T47D (cell line): Measurements from ENCODE around the gene GP1BB.

ENCODE experiments used
- DNase-seq, 2 experiments: peaks; one replicate each; pipeline versions ENCODE4 v3.0.0 to v3.0.0-alpha.2; 2011 to 2012; ENCODE audit warnings: low read depth in 1 of 2, low spot score in 1 of 2
- JUND ChIP-seq: IDR thresholded peaks from 2 replicates; pipeline ENCODE4 v1.6.1; 2012; ENCODE audit warnings: low read depth
- in situ Hi-C: cut with HindIII; loops from 2 replicates; pipeline ENCODE4 v1.10.0; 2016; ENCODE audit warnings: low sequenced_read_pairs, low pct_unique_long_range_greater_than_20kb

GP1BB gene

GRCh38 chr22:19700790-19701419, 22.4 kb upstream of the GP1BB start:
- in situ Hi-C loops, result no loop called here
- DNase-seq, result no peak
- no peak for TF ChIP-seq JUND

GRCh38 chr22:19701420-19702145, 21.8 kb upstream of the GP1BB start:
- TF ChIP-seq JUND, result no peak
- DNase-seq, result no peak
- in situ Hi-C loops, result no loop called here

DNA sequence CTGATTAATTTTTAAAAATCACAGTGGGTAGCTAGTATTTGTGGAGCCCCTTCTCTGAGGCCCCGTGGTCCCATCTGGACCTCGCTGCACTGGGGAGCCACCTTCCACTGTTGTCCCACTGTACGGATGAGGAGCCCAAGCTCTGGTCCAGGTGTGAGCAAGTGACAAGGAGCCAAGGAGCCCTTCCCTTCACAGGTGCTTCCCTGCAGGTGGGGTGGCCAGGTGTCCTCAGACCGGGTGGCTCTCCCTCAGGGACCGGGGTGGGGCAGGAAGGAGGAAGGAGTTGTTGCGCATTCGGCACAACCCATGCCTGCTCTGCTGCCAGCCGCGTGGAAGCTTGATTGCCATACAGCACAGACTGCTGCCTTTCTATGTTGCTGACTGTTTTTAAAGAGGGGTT, 19.5 kb upstream of the GP1BB start:
- TF ChIP-seq JUND, result no peak
- in situ Hi-C loops, result no loop called here

GRCh38 chr22:19704355-19705015, 18.9 kb upstream of the GP1BB start:
- in situ Hi-C loops, result no loop called here
- DNase-seq, result no peak
- TF ChIP-seq JUND, result no peak

More for the DNA sequence above, 19.5 kb upstream of the GP1BB start:
- no peak for DNase-seq

DNA sequence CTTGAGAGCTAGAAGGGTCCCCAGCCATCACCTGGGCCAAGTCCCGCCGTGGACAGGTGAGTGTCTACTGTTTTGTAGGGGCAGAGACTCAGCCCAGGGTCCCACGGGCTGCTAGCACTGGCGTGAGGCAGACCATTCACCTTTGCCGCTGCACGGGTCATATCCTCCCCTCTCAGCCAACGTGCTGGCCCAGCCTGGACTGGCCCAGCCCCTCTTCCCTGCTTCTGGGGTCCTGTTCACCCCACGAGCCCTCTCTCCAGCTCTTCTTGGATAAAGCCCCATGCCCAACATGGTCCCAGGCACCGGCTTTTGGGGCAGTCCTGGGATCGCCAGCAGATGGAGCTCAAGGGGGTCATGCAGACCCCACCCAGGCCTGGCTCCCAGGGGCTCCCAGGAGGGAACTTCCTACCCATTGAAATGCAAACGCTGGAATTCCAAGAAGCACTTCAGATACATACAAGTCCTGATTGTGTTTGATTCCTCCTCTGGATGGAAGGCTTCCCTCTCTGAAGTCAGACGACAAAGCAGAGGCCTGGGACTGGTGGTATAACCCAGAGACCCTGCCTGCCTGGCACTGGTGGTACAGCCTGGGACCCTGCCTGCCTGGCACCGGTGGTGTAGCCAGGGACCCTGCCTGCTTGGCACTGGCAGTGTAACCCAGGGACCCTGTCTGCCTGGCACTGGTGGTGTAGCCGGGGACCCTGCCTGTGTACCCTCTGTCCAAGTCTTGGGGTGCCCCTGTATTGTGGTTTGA, 18.0 kb upstream of the GP1BB start:
- no peak for TF ChIP-seq JUND
- no peak for DNase-seq
- in situ Hi-C loops, result no loop called here

- no peak for TF ChIP-seq JUND
- in situ Hi-C loops, result no loop called here
- no peak for DNase-seq
Observed at GRCh38 chr22:19706661-19707151, 16.6 kb upstream of the GP1BB start.

DNA sequence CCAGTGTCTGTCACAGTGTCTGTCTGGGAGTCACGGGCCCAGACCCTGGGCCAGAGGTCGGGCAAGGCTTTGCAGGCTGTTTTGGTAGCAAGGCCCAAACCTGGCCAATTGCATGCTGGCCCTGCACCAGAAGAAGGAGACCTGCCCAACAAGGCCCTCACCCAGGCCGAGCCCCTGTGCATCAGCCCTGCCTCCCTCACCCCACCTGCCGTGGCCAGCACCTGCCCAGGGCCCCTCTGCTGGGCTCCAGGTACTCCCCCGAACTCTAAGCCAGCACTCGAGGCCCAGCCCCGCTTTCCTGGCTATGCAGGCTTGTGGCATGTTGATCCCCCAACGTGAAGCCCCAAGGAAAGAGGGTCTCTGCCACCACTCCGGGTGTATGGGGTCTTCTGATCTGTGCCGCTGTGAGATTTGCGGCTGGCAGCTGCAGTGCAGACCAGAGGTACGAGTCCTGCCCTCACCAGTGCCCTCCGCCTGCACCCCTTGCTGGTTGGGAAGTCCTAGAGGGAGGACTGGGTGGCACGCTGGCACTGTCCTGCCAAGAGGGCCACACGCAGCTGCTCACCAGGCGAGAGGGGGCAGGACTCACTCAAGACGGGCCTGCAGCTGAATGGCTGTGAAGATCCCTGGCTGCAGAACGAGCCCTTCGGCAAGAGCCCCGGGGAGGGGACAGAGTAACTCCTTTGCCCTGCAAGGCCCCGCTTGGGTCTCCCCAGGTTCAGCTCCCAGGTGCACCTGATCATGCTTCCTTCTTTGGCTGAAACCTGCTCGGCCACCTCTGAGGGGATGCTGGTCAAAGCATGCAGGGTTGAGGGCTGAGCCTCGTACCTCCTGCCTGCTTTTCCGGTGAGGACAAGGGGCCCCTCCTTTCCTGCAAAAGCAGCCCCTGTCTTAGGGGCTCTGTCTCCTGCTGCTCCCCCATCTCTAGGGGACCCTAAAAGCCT, 15.7 kb upstream of the GP1BB start:
- no peak for DNase-seq
- in situ Hi-C loops, result no loop called here
- no peak for TF ChIP-seq JUND

- DNase-seq, result no peak
- in situ Hi-C loops, result no loop called here
- no peak for TF ChIP-seq JUND
Observed at GRCh38 chr22:19708321-19709011, 14.9 kb upstream of the GP1BB start.

GRCh38 chr22:19709063-19709769, 14.1 kb upstream of the GP1BB start:
- no peak for TF ChIP-seq JUND
- DNase-seq, result peak in 1 of 2 experiments; percentile 27

GRCh38 chr22:19710020-19710768, 13.1 kb upstream of the GP1BB start:
- in situ Hi-C loops, result no loop called here
- no peak for TF ChIP-seq JUND
- DNase-seq, result no peak

More at GRCh38 chr22:19709063-19709769, 14.1 kb upstream of the GP1BB start:
- in situ Hi-C loops, result no loop called here

- no peak for TF ChIP-seq JUND
- no peak for DNase-seq
- in situ Hi-C loops, result no loop called here
Observed at GRCh38 chr22:19710769-19711106, 12.6 kb upstream of the GP1BB start.
